Peyer's patch (tissue), 4 donors: ENCODE results near the gene TMEM147. TPM values are rescaled to one million over a fixed set of nuclear protein-coding genes. Genes with fewer than 3 reads are reported as not detected.

ENCODE experiments used
- DNase-seq, 3 donors: peaks; one replicate each; pipeline ENCODE4 v3.0.0-alpha.2; 2017 to 2019
- H3K27ac ChIP-seq, 4 donors: fragments of 200-600 bp; sonication (generic); one replicate each; pipeline ENCODE4 v1.5.1; 2016 to 2019
- H3K27me3 ChIP-seq, 2 donors: fragments of 200-600 bp; sonication (generic); one replicate each; pipeline ENCODE4 v1.5.1; 2019
- H3K36me3 ChIP-seq, 3 donors: fragments of 200-600 bp; sonication (generic); one replicate each; pipeline ENCODE4 v1.5.1; 2016 to 2019
- H3K4me1 ChIP-seq, 4 donors: fragments of 200-600 bp; sonication (generic); one replicate each; pipeline ENCODE4 v1.5.1; 2016 to 2019
- H3K4me3 ChIP-seq, 4 donors: fragments of 200-600 bp; sonication (generic); 1 replicate in 3 of 4; 2 replicates in 1 of 4; pipeline ENCODE4 v1.5.1; 2016 to 2019; ENCODE audit warnings: mild to moderate bottlenecking in 1 of 4
- H3K9me3 ChIP-seq, 4 donors: fragments of 200-600 bp; sonication (generic); one replicate each; pipeline ENCODE4 v1.5.1; 2016 to 2019; ENCODE audit warnings: mild to moderate bottlenecking in 1 of 4
- CTCF ChIP-seq, 6 experiments: fragments of 450-650 bp in 4 of 6; fragments of 200-600 bp in 2 of 6; sonication (generic) in 1 of 6; IDR thresholded peaks; one replicate each; pipeline ENCODE4 v1.5.1; 2017 to 2019; ENCODE audit warnings: antibody characterized with exemption in 6 of 6, mild to moderate bottlenecking in 3 of 6, moderate library complexity in 1 of 6
- POLR2A ChIP-seq, 2 donors: fragments of 450-650 bp; IDR thresholded peaks; one replicate each; pipeline ENCODE4 v1.5.1; 2017; ENCODE audit warnings: antibody characterized with exemption in 2 of 2, mild to moderate bottlenecking in 2 of 2, moderate library complexity in 2 of 2
- total RNA-seq, 4 donors: library from RNA; depleted of rRNA; stranded (reverse); fragments of >200 nt; gene quantifications; one replicate each; pipeline ENCODE4 v1.1.0, GENCODE V29; 2016

Gene TMEM147
- total RNA-seq, 4 donors from 2014 or later, result 34.9 to 59.4 (median 50.9) TPM

DNA sequence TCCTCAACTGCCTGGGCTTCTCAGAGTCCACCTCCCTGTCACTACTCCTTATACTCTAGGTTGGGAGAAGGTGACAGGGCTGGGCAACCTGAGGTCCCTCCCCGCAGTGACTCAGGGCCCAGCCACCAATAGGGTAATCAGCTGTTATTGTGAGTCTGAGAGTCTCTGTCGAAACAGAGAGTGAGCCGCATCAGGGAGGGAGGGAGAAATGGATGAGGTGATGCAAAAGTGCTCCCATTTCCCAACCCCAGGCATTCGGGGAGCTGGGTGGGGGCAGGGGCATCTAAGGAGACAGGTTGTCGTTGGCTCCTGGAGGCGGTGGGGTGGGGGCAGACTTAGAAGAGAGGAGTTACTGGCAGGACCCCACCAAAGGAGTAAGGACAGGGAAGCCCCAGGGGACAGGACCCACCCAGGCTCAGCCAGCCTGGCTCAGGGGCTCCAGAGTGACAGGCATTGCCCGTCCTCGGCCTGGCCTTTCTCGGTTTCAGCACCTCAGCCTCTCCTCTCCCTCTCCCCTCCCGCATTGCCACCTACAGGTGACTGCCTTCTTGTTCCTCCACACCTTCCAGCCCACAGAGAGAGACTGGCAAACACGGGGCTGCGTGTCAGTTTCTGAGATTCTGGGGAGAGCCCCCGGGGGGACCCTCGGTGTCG is 31.7 kb upstream of the TMEM147 start, which contains the start of gene DMKN:
TSS of gene DMKN (minus strand) at position 22 of the 654 bp plus-strand sequence. CDS start 174 bp downstream, outside the sequence.
- no peak for TF ChIP-seq POLR2A (IDR thresholded peaks at IDR 0.05)
- TF ChIP-seq CTCF (IDR thresholded peaks at IDR 0.05), result no peak
- H3K4me1 ChIP-seq, result peaks cover 0 to 13% (median 3%) of the 10 kb centered on the region in 4 donors
- no peaks in the 10 kb centered on the region for H3K36me3 ChIP-seq
- H3K27me3 ChIP-seq, result no peaks in the 10 kb centered on the region
- H3K27ac ChIP-seq, result no peak within 1 kb of the TSS
- DNase-seq, result no peak
- no peaks in the 10 kb centered on the region for H3K9me3 ChIP-seq
- no peak within 1 kb of the TSS for H3K4me3 ChIP-seq

DNA sequence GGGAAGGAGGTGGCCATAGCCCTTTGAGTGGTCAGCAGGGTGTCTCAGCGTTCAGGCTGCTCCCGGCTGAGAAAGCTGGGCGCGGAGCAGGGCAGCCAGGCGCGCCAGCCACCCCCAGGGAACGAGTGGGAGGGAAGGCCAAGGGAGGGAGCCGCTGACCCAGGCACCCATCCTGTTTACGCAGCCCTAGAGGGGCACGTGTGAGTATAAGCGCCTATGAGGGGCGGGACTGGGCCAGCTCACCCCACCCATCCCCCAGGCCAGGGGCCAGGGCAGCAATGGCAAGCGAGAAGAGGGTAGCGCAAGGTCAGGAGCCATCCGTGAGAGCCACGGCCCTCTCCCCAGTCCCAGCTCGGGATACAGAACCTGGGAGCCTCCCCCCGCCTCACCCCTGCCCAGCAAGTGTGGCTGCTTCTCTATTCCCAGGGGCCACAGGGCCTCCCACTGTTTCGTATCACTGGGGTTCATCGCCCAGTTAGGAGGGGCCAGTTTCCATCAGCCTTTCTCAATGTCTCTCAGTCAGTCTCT is 31.1 kb upstream of the TMEM147 start:
- no peaks in the 10 kb centered on the region for H3K27me3 ChIP-seq
- H3K36me3 ChIP-seq, result no peaks in the 10 kb centered on the region
- no peak for DNase-seq
- no peak overlapping the region for H3K4me3 ChIP-seq
- no peak overlapping the region for H3K27ac ChIP-seq
- no peaks in the 10 kb centered on the region for H3K9me3 ChIP-seq
- peaks cover 0 to 13% (median 3%) of the 10 kb centered on the region in 4 donors for H3K4me1 ChIP-seq
- TF ChIP-seq CTCF (IDR thresholded peaks at IDR 0.05), result no peak
- TF ChIP-seq POLR2A (IDR thresholded peaks at IDR 0.05), result no peak

GRCh38 chr19:35516310-35516709 is 29.1 kb upstream of the TMEM147 start:
- TF ChIP-seq CTCF (IDR thresholded peaks at IDR 0.05) (no peak), POLR2A (IDR thresholded peaks at IDR 0.05) (no peak)
- Histone ChIP-seq H3K4me3 (no peak overlapping the region), H3K9me3 (no peaks in the 10 kb centered on the region), H3K4me1 (no peaks in the 10 kb centered on the region), H3K27ac (no peak overlapping the region), H3K36me3 (no peaks in the 10 kb centered on the region), H3K27me3 (no peaks in the 10 kb centered on the region)
- DNase-seq, result no peak

DNA sequence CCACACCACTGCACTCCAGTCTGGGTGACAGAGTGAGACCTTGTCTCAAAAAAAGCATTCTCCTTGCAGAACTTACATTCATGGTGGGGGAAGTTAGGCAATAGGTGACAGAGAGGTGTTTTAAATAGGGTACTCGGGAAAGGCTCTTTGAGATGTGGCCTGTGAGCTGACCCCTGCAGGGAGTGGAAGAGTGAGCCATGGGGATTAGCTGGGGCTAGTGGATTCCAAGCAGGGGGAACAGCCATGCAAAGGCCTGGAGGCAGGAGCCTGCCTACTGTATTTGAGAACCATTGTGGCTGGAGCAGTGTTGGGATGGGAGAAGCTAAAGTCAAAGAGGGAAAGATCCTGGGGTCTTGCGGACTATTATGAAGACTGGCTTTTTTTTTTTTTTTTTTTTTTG is 28.1 kb upstream of the TMEM147 start:
- no peaks in the 10 kb centered on the region for H3K36me3 ChIP-seq
- no peak overlapping the region for H3K4me3 ChIP-seq
- no peak overlapping the region for H3K27ac ChIP-seq
- DNase-seq, result no peak
- no peaks in the 10 kb centered on the region for H3K27me3 ChIP-seq
- no peaks in the 10 kb centered on the region for H3K9me3 ChIP-seq
- TF ChIP-seq CTCF (IDR thresholded peaks at IDR 0.05) (no peak), POLR2A (IDR thresholded peaks at IDR 0.05) (no peak)
- H3K4me1 ChIP-seq, result no peaks in the 10 kb centered on the region

GRCh38 chr19:35518313-35518712 is 27.1 kb upstream of the TMEM147 start:
- H3K4me1 ChIP-seq, result no peaks in the 10 kb centered on the region
- no peak overlapping the region for H3K4me3 ChIP-seq
- H3K36me3 ChIP-seq, result no peaks in the 10 kb centered on the region
- no peak for DNase-seq
- H3K27ac ChIP-seq, result no peak overlapping the region
- no peaks in the 10 kb centered on the region for H3K27me3 ChIP-seq
- TF ChIP-seq CTCF (IDR thresholded peaks at IDR 0.05) (no peak), POLR2A (IDR thresholded peaks at IDR 0.05) (no peak)
- no peaks in the 10 kb centered on the region for H3K9me3 ChIP-seq
